ENCODE data around the gene SCAPER. TPM values are rescaled to one million over a fixed set of nuclear protein-coding genes. Genes with fewer than 3 reads are reported as not detected.

SCAPER gene
- total RNA-seq, 4 donors from 2014 or later, result 29.9 to 86.6 (median 45.6) TPM

DNA sequence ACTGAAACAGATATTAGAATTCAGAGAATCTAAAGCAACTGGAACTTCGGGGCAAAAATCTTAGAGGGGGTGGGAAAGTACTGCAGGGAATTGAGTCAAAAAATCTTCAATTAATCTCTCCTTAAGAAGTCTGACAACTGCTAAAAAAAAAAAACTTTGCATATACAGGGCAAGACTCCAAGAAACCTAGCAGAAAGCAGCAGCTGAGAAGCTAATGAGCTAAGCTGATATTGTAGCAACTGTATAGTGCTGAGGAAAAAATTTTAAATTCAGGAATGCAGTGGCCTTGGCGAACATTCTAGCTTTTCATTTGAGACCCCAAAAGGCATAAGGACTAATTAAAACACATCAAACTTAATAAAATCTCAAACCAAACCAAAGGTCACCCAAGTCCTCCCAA lies 113.6 kb downstream of the SCAPER start:
- H3K4me3 ChIP-seq, result no peak overlapping the region
- no peak for TF ChIP-seq POLR2A (IDR thresholded peaks at IDR 0.05)
- TF ChIP-seq CTCF (IDR thresholded peaks at IDR 0.05), result no peak
- no peaks in the 10 kb centered on the region for H3K27me3 ChIP-seq
- no peak overlapping the region for H3K27ac ChIP-seq
- no peaks in the 10 kb centered on the region for H3K4me1 ChIP-seq
- no peak for DNase-seq
- peaks cover 0 to 15% (median 0%) of the 10 kb centered on the region in 3 donors for H3K36me3 ChIP-seq
- no peaks in the 10 kb centered on the region for H3K9me3 ChIP-seq

GRCh38 chr15:76787273-76787672 lies 117.9 kb downstream of the SCAPER start:
- H3K27ac ChIP-seq, result no peak overlapping the region
- no peaks in the 10 kb centered on the region for H3K9me3 ChIP-seq
- no peak for DNase-seq
- no peak for TF ChIP-seq POLR2A (IDR thresholded peaks at IDR 0.05)
- TF ChIP-seq CTCF (IDR thresholded peaks at IDR 0.05), result no peak
- H3K4me3 ChIP-seq, result no peak overlapping the region
- H3K4me1 ChIP-seq, result no peaks in the 10 kb centered on the region
- no peaks in the 10 kb centered on the region for H3K27me3 ChIP-seq
- peaks cover 0 to 11% (median 0%) of the 10 kb centered on the region in 3 donors for H3K36me3 ChIP-seq

- H3K27ac ChIP-seq, result no peak overlapping the region
- no peak overlapping the region for H3K4me3 ChIP-seq
- no peak for DNase-seq
- peaks cover 0 to 6% (median 0%) of the 10 kb centered on the region in 3 donors for H3K36me3 ChIP-seq
- H3K27me3 ChIP-seq, result no peaks in the 10 kb centered on the region
- H3K9me3 ChIP-seq, result no peaks in the 10 kb centered on the region
- TF ChIP-seq CTCF (IDR thresholded peaks at IDR 0.05) (no peak), POLR2A (IDR thresholded peaks at IDR 0.05) (no peak)
- H3K4me1 ChIP-seq, result no peaks in the 10 kb centered on the region
These were observed 128.2 kb downstream of the SCAPER start for GRCh38 chr15:76776969-76777368.

DNA sequence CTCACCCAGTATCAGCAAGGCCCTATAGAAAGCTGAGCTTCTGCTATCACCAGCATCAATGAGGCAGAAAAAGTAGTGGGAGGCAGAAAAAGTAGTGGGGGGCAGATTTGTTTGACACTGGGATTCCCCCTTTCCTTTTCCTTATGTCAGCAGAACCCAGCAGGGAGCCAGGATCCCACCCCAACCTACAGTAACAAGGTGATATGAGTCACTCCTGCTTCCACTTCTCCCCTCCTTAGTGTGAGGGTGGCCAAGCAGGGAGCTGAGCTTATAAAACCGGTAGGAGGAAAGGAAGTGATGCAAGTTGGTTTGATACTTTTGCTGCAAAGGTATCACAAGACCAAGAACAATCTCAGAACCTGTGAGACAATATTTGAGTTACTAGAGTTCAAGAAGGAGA lies 128.7 kb downstream of the SCAPER start:
- no peak for DNase-seq
- Histone ChIP-seq H3K27ac (no peak overlapping the region), H3K4me1 (no peaks in the 10 kb centered on the region), H3K27me3 (no peaks in the 10 kb centered on the region), H3K36me3 (peaks cover 0 to 6% (median 0%) of the 10 kb centered on the region in 3 donors), H3K4me3 (no peak overlapping the region), H3K9me3 (no peaks in the 10 kb centered on the region)
- TF ChIP-seq POLR2A (IDR thresholded peaks at IDR 0.05), result no peak

DNA sequence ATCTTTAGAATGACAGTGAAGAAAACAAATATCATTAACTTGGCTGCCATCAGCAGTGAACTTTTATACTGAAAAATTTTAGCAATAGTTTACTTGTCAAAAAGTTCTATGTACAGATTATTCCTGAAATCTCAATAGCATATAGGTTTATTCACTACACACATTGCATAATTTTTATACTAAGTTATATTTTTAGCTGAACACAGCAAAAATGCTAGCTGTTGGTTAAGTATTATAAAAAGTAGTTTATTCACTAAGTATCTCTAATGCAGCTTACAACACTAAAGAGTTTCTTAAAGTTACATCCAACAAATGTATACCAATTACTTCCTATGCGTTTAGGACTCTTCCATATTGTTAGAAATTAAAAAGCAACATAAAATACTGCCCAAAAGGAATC lies 131.9 kb downstream of the SCAPER start:
- no peak overlapping the region for H3K27ac ChIP-seq
- no peaks in the 10 kb centered on the region for H3K9me3 ChIP-seq
- H3K4me1 ChIP-seq, result no peaks in the 10 kb centered on the region
- H3K27me3 ChIP-seq, result no peaks in the 10 kb centered on the region
- peaks cover 0 to 6% (median 0%) of the 10 kb centered on the region in 3 donors for H3K36me3 ChIP-seq
- no peak for DNase-seq
- no peak for TF ChIP-seq CTCF (IDR thresholded peaks at IDR 0.05)
- no peak for TF ChIP-seq POLR2A (IDR thresholded peaks at IDR 0.05)
- no peak overlapping the region for H3K4me3 ChIP-seq

DNA sequence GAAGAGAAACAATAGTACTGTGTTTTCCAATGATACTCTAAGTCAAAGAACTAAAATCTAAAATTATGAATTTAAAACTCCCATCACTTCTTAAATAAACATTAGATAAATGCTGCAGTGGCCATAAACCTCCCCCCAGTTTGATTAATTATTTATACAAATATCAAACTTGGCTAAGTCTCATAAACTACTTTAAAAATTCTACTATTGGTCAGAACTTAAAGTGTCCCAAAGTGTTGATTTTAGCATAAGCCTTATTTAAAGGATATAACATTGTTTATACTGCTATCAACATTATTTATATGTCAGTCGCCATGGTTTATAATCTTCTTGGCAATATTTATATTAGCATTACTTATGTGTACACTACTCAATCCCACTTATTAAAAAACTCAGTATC lies 132.4 kb downstream of the SCAPER start:
- H3K27me3 ChIP-seq, result no peaks in the 10 kb centered on the region
- no peaks in the 10 kb centered on the region for H3K9me3 ChIP-seq
- H3K4me3 ChIP-seq, result no peak overlapping the region
- H3K27ac ChIP-seq, result no peak overlapping the region
- no peak for DNase-seq
- H3K36me3 ChIP-seq, result peaks cover 0 to 6% (median 0%) of the 10 kb centered on the region in 3 donors
- H3K4me1 ChIP-seq, result no peaks in the 10 kb centered on the region
- TF ChIP-seq POLR2A (IDR thresholded peaks at IDR 0.05) (no peak), CTCF (IDR thresholded peaks at IDR 0.05) (no peak)

Measured in Peyer's patch (tissue), 4 donors.